HK-2 (cell line): ENCODE measurements around the gene GPBP1L1.
"Not testable (repeated sequence)": the region's sequence is repeated elsewhere in the genome, so short reads cannot be mapped to it uniquely, and the experiment has no call there.

Experiments
- DNase-seq: peaks from one replicate; pipeline ENCODE4 v3.0.0-alpha.2; 2018; ENCODE audit not compliant: unreplicated experiment

GPBP1L1 gene

GRCh38 chr1:45682942-45683341 is 3.4 kb downstream of the GPBP1L1 start:
- DNase-seq = no peak

DNA sequence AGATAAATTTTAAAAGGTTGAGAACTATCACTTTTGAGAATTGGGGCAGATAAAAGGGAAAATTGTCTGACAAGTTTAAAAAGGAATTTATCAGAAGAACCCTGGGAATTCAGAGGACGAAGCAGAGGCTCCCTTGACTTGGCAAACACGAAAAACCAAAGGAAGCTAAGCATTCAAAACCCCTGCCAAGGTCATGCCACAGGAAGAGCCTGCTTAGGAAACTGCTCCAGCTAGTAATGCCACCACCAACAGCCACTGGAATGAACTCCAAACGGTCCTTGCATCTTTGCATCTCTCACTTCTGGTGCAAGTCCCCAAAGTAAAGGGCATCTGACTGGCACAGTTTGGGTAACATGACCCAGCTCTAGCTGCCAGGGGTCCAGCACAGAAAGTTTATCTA is 7.2 kb downstream of the GPBP1L1 start:
- DNase-seq = no peak

GRCh38 chr1:45678489-45678888 is 7.8 kb downstream of the GPBP1L1 start:
- no peak for DNase-seq

DNA sequence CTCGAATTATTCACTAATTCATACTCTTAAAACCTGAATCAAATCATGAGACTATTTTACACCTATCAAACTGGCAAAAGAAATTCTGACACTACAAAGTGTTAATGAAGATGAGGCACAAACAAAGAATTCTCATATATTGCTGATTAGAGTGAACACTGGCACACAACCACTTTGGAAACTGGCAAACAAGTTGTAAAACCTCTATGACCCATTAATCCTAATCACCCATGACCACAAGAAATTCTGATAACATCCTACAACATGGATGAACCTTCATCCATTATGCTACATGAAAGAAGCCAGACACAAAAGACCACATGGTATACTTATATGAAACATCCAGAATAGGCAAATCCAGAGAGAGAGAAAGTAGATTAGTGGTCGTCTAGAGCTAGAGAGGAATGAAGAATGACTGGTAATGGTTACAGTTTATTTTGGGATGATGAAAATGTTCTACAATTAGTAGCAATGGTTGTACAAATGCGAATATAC is 8.5 kb downstream of the GPBP1L1 start:
- no peak for DNase-seq

GRCh38 chr1:45676553-45676952 is 9.8 kb downstream of the GPBP1L1 start:
- not testable (repeated sequence) for DNase-seq

- no peak for DNase-seq
Measured at GRCh38 chr1:45674478-45674877, 11.9 kb downstream of the GPBP1L1 start.

DNA sequence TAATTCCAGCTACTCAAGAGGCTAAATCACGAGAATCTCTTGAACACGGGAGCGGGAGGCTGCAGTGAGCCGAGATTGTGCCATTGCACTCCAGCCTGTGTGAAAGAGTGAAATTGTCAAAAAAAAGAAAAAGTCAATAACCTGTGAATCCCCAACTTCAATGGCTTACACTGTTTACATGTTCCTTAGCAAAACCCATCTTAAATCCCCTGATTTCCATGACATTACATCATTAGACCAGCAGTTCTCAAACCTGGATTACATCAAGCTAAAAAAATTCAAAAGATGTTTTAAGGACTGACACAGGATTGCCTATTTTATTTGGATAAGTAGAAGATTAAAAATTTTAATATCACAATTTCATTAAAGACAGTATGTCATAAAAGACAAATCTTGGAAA is 12.4 kb downstream of the GPBP1L1 start:
- no peak for DNase-seq

GRCh38 chr1:45669859-45670655 is 16.3 kb downstream of the GPBP1L1 start:
- no peak for DNase-seq

GRCh38 chr1:45669379-45669778 is 17.0 kb downstream of the GPBP1L1 start:
- DNase-seq = no peak

GRCh38 chr1:45668526-45668925 is 17.8 kb downstream of the GPBP1L1 start:
- DNase-seq = no peak

DNA sequence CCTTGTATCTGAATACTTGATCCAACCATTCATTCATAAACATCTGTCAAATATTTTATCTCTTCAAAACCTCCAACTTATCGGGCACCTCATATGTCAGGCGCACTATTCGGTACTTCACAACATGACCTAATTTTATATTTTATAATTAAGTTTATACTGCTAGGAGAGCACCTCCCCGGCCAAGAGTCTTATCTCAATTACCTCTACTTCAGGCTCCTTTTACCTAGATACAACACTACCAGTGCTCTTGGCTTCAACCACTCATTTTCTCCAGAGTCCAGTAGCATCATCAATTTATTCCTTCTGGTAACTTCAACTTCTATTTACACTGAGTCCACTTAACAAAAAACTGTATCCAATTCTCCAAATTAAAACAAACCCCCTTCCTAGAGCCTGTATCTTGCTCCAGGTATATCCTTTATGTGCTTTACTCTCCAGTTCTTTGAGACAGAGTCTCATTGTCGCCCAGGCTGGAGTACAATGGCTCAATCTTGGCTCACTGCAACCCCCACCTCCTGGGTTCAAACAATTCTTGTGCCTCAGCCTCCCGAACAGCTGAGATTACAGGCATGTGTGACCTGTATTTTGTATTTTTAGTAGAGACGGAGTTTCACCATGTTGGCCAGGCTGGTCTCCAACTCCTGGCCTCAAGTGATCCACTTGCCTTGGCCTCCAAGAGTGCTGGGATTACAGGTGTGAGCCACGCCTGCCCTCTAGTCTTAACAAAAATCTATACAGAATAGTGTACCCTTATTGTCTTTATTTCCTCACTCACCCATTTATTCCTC is 18.8 kb downstream of the GPBP1L1 start:
- no peak for DNase-seq

DNA sequence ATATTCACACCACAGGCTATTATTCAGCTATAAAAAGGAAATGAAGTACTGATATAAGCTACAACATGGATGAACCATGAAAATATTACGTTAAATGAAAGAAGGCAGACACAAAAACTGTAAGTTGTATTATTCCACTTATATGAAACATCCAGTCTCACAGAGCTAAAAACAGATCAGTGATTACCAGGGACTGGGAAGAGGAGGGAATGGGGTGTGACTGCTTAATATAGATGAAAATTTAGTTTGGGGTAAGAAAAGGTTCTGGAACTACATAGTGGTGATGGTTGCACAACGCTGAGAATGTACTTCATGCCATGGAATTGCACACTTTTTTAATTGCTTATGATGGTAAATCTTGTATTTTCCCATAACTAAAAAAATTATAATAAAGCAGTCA is 19.5 kb downstream of the GPBP1L1 start:
- DNase-seq = no peak

GRCh38 chr1:45660336-45660735 is 26.0 kb downstream of the GPBP1L1 start:
- DNase-seq = no peak

GRCh38 chr1:45659222-45659621 is 27.1 kb downstream of the GPBP1L1 start:
- DNase-seq = no peak

GRCh38 chr1:45658171-45658570 is 28.2 kb downstream of the GPBP1L1 start:
- no peak for DNase-seq

- no peak for DNase-seq
Measured at GRCh38 chr1:45656573-45657226, 29.6 kb downstream of the GPBP1L1 start.

- no peak for DNase-seq
Measured at GRCh38 chr1:45654540-45655280, 31.6 kb downstream of the GPBP1L1 start.

- no peak for DNase-seq
Measured at GRCh38 chr1:45647248-45648021, 38.9 kb downstream of the GPBP1L1 start.

DNA sequence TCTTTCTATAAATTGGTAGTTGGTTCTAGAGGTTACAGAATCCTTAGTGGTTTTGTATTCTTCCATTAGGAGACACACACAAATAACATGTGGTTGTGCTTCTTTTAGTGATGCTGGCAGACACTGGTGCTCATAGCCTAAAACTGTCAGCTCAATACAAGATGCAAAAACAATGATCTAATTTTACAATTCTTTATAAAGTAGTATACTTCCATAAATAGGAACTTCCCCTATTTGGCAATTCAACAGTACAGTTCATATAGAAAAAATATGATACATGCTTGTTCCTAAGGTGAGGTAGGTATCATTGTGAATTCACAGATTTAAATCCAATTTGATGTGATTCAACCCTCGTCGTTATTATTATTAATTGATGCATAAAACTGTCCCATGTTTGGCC is 41.7 kb downstream of the GPBP1L1 start:
- DNase-seq = no peak

DNA sequence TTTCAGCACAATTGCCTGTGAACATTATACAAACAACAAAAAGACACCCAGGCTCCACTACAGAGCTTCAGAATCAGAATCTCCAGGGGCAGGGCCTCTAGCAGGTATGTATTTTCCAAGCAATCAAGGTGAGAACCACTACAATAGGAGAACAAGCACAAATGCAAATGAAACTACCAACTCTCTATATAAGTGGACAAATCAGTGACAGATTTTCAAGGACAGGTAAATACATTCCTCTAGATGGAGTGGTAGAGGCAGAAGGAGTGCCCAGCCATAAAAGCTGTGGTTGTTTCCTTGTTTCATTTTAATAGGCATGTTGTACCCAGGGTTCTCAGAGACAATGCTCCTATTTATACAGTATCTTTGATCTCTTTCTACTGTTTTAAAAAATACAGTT is 42.4 kb downstream of the GPBP1L1 start:
- no peak for DNase-seq

DNA sequence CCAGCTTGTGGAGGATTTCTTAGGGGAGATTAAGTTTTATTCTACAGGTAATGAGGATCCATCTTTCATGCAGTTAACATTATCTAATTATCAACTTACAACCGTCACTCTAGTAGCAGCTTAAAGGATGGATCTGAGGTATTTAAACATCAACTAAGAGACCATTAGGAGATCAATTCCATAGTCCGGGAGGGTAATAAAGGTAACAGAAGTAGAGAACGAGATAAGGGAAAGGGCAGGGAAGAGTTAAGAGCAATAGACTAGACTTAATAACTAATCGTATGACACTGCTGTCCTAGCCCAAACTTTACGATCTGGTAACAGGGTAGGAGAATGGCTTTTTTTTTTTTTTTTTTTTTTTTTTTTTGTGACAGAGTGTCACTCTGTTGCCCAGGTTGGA is 43.0 kb downstream of the GPBP1L1 start:
- DNase-seq = no peak
